ENCODE measurements around the gene DENND5A.
"Not testable (repeated sequence)": the region's sequence is repeated elsewhere in the genome, so short reads cannot be mapped to it uniquely, and the experiment has no call there.

Gene DENND5A

DNA sequence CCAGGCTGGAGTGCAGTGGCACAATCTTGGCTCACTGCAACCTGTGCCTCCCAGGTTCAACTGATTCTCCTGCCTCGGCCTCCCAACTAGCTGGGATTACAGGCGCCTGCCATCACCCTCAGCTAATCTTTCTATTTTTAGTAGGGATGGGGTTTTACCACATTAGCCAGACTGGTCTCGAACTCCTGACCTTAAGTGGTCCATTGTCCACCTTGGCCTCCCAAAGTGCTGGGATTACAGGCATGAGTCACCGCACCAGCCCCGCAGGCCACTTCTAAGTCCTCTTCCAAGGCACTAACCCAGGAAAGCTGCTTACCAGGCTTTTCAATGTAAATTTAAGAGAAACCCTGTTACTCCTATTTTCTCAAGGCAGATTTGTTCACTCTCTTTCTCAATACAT, 50.4 kb downstream of the DENND5A start:
- no peak for DNase-seq (ENCODE audit: low read depth)
- no peak for TF ChIP-seq CTCF (IDR thresholded peaks at IDR 0.05; ENCODE audit: low read depth, low read length, missing control alignments)
- H3K4me3 ChIP-seq (ENCODE audit: low read depth, low read length): no peak overlapping the region
- in situ Hi-C loops (cut with HindIII; ENCODE audit: low sequenced_read_pairs): no loop called here

DNA sequence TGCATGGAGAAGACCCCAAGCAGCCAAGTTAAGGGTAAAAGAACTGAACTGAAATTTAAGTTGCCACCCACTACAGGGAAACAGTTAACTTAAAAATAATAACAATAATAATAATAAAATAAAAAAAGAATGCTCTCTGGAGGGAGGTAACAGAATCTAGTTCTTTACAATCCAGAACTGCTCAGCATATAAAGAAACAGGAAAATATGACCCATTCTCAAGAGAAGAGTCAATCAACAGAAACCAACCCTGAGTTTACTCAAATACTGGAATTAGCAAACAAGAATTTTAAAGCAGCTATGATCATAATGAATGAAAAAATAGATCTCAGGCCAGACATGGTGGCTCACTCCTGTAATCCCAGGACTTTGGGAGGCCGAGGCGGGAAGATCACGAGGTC, 53.8 kb downstream of the DENND5A start:
- in situ Hi-C loops (cut with HindIII; ENCODE audit: low sequenced_read_pairs): no loop called here
- H3K4me3 ChIP-seq (ENCODE audit: low read depth, low read length): no peak overlapping the region
- DNase-seq (ENCODE audit: low read depth): no peak
- TF ChIP-seq CTCF (IDR thresholded peaks at IDR 0.05; ENCODE audit: low read depth, low read length, missing control alignments): no peak

DNA sequence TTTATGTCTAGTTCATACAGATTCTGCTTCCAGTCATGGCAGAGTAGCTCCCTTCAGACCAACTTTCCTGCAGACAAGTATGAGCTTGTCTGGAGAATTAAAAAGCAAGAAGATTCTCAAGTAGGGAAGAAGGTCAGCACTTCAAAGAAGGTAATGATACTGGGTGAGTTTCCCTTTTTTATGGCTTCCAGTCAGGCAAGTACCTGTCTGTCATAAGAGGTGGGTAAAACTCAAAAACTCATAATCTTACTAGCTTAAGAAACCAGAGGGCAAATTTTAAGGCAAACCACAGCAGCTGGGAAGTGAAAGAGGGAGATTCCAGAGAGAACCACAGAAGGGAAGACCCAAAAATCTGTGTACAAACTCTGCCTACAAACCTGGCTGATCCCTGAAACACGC, 54.2 kb downstream of the DENND5A start:
- H3K4me3 ChIP-seq (ENCODE audit: low read depth, low read length): no peak overlapping the region
- no peak for TF ChIP-seq CTCF (IDR thresholded peaks at IDR 0.05; ENCODE audit: low read depth, low read length, missing control alignments)
- DNase-seq (ENCODE audit: low read depth): no peak
- in situ Hi-C loops (cut with HindIII; ENCODE audit: low sequenced_read_pairs): no loop called here

DNA sequence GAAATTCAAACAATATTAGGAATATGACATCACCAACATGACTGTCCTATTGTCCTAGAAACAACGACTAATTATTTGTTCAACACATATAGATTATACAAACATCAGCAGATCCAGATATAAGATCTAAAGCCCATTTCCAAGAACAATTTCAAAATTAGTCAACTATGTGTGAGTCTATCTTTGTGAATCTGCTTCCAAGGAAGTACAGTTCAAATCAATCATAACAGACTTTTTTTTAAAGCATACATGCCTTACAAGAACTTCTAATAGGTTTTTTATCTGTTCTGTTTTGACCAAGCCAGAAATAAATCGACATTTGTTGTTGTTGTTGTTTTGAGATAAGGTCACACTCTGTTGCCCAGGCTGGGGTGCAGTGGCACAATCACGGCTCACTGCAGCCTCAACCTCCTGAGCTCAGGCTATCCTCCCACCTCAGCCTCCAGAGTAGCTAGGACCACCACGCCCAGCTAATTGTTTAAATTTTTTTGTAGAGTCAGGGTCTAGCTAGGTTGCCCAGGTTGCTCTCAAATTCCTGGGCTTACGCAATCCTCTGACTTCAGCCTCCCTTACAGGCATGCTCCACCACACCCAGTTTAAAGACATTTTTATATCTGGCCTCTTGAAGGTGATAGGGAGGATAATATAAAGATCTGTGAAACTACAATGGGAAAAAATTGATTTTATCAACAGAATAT, 54.8 kb downstream of the DENND5A start:
- no peak for TF ChIP-seq CTCF (IDR thresholded peaks at IDR 0.05; ENCODE audit: low read depth, low read length, missing control alignments)
- DNase-seq (ENCODE audit: low read depth): no peak
- H3K4me3 ChIP-seq (ENCODE audit: low read depth, low read length): no peak overlapping the region
- in situ Hi-C loops (cut with HindIII; ENCODE audit: low sequenced_read_pairs): no loop called here

- DNase-seq (ENCODE audit: low read depth); H3K4me3 ChIP-seq (ENCODE audit: low read depth, low read length); in situ Hi-C loops (cut with HindIII; ENCODE audit: low sequenced_read_pairs): not testable (repeated sequence)
Observed at GRCh38 chr11:9209604-9210003, 55.5 kb downstream of the DENND5A start.

GRCh38 chr11:9208726-9209501, 56.2 kb downstream of the DENND5A start:
- TF ChIP-seq CTCF (IDR thresholded peaks at IDR 0.05; ENCODE audit: low read depth, low read length, missing control alignments): no peak
- no peak overlapping the region for H3K4me3 ChIP-seq (ENCODE audit: low read depth, low read length)
- DNase-seq (ENCODE audit: low read depth): no peak
- in situ Hi-C loops (cut with HindIII; ENCODE audit: low sequenced_read_pairs): no loop called here

- no peak for TF ChIP-seq CTCF (IDR thresholded peaks at IDR 0.05; ENCODE audit: low read depth, low read length, missing control alignments)
- H3K4me3 ChIP-seq (ENCODE audit: low read depth, low read length): no peak overlapping the region
- DNase-seq (ENCODE audit: low read depth): no peak
- in situ Hi-C loops (cut with HindIII; ENCODE audit: low sequenced_read_pairs): no loop called here
Observed at GRCh38 chr11:9207229-9207628, 57.9 kb downstream of the DENND5A start.
